Suppressor macrophage treated with lipopolysaccharide for 4 hours (primary cell): Measurements from ENCODE around the gene PRPF40B.
A peak's percentile ranks its signal among the peaks of the same experiment; 100 is the strongest.

Experiments used
- DNase-seq: peaks from one replicate; pipeline ENCODE4 v3.0.0-alpha.2; 2020

Gene PRPF40B

GRCh38 chr12:49661746-49662145 is 38.4 kb downstream of the PRPF40B start:
- DNase-seq: no peak

DNA sequence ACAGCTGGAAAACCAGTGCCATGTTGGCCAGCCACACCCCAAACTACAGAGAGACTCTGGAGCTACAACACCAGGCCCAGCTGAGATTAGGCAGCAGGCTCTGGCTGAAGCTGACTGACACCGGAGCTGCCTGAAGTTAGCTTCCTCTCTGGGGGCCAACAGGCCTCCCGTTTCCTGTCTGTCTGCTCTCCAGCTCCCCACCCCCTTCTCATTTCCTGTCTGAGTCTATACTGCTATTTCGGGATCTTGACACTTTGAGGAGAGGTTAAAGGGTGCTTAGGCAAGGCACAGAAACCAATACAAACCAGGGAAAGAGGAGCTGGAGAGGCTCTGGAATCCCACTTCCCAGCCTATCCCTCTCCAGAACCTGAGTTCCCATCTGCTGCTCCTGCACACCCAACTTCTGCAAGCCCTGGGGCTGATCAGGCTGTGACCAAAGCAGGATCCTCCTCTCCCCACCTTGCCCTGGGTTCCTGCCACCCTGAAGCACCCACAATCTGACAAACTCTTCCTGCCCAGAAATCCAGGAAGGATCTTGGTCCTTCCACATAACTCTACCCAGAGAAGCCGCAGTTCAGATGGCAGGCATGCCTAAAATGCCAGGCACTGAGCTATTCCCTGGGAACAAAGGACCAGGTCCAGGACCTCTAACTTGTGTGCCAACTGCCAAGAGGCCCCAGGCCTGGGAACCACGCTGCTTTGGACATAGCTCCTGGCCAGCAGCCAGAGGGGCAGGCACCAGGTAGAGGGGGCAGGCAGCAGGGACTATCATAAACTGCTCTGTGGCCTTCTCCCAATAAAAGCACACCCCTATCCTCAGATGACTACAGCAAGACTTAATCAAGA is 39.9 kb downstream of the PRPF40B start:
- DNase-seq: peak; percentile 88

DNA sequence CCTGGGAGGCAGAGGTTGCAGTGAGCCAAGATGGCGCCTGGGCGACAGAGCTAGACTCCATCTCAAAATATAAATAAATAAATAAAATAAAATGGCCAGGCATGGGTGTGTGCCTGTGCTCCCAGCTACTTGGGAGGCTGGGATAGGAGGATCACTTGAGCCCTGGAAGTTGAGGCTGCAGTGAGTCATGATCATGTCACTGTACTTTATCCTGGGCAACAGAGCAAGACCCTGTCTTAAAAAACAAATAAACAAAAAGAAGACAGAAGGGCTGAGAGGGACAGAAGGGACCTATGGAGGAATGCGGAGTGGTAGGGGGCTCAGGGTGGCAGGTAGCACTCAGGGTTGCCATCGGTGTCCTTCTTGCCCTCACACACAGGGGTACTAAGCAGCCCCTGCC is 40.8 kb downstream of the PRPF40B start:
- DNase-seq: no peak

DNA sequence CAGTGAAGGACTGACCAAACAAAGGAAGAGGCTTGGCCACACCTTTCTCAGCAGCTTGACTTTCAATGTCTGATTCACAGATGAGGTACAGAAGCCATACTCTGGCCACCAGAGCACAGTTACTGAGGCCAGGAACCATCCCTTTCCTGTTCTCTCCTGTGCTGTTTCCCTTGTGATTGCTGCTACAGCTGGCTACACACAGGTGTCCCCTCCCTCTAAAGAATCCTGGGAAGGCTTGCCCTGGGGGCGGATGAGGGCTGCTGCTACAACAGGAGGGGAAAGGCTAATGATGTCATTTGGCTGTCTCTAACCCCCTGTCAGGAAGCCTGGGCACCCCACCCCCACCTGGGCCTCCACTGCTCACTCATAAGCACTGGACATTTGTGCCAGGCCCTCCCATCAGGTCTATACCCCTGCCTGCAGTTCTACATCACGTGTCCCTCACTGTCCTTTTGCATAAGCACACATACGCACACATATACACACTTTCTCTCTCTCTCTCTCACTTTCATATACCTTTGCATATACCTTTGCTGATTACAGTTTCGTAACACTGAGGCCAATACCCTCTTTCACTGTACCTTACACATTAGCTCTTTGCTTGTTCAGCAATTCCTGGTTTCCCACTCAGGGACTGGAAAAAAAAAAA is 41.4 kb downstream of the PRPF40B start:
- no peak for DNase-seq

DNA sequence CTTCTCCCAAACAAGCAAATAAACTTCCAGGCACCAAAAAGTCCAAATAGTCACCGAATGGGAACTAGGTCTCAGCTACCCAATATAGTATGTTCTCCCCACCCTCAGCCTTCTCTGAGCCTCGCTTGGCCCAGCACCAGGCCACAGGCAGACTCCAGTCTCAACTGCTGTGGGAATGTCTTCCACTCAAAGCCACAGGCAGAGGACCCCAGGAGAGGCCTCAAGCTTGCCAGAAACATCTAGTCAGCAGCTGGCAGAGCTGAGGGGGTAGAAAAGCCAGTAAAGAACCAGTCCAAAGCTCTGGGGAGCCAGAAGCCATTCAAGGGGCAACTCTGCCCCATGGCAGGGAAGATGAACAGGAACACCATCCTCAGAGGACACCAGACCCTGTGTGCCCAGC is 42.0 kb downstream of the PRPF40B start:
- DNase-seq: no peak

- no peak for DNase-seq
Measured at GRCh38 chr12:49666176-49666575, 42.8 kb downstream of the PRPF40B start.

GRCh38 chr12:49667325-49668090 is 44.1 kb downstream of the PRPF40B start:
- no peak for DNase-seq

DNA sequence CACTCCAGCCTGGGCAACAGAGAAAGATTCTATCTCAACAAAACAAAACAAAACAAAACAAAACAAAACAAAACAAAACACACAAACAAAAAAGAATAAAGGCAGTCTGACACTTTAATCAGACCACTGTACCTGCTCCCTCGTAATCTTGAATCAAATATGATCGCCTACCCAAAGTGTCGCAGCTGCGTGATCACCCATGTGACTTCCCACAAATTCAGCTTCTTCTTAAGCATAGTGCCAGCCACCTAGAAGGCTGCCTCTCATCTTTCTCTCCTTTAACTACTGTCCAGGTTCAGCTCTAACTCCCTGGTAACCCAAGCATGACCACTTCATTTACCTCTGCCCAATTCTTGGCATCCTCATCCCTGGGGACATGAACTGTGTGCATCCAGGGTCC is 46.4 kb downstream of the PRPF40B start:
- no peak for DNase-seq

DNA sequence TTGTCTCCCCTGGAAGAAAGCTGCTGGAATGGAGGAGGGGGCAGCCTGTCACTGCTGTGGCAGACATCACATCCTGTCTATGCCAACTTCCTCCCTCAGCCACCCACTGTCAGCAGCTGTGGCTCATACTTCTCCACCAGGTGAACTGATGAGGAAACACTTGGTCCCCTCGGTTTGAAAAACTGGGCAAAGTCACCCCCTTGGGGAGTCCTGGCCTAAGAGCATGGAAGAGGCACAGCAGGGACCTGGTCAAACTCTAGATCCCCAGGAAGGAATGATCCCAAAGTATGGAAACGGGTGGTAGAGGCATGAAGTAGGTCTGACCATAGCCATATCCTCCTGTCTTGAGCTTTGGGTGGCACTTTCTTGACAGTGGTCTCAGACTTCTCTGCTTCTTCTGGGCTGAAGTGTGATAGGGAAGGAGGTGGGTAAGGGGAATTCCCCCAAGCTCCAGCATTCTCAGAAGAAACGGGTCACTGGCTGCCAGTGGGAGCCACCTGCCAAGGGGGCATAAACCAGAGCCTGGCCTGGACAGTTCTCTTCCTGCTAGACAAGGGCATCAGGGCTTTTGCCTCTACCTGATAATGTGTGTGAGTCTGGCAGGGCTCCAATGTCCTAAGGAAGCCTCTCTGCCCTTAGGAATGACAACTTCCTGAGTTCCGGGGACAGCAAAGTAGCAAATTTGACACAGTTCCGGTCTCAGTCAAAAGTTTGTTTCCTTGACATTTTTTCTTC is 47.8 kb downstream of the PRPF40B start:
- peak; percentile 19 for DNase-seq

- peak; percentile 80 for DNase-seq
Measured at GRCh38 chr12:49672301-49673217, 49.2 kb downstream of the PRPF40B start.

GRCh38 chr12:49673446-49674317 is 50.3 kb downstream of the PRPF40B start:
- DNase-seq: no peak

DNA sequence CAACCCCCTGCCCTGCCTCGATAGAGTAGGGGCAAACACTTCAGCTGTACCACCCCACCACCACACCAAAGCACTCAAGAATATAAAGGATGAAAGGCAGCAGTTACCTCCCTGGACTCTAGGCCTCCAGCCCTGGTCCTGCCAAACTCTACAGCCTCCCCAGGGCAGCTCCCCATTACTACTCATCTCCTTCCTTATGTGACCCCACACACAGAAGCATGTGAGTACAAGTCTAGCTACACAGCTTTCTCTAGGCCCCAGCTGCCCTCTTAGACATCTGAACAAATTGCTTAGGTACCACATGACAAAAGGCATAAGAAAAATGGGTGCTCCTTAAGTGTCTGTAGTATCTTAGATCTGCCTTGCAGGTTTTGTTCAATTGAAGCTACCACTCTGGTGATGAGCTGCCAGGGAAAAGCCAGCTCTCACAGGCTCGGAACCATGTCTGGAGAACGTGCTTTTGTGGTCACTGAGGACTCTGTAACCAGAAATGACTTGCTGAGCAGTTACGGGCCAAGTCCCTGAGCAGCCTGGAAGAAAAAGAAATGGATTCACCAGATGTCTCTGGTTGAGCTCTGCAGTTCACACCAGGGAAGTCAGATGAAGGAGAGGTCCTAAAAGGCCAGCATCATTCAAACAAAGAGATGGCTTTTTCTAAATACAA is 51.1 kb downstream of the PRPF40B start:
- DNase-seq: no peak

GRCh38 chr12:49675137-49675536 is 51.8 kb downstream of the PRPF40B start:
- no peak for DNase-seq

- DNase-seq: no peak
Measured at GRCh38 chr12:49678711-49679110, 55.4 kb downstream of the PRPF40B start.

DNA sequence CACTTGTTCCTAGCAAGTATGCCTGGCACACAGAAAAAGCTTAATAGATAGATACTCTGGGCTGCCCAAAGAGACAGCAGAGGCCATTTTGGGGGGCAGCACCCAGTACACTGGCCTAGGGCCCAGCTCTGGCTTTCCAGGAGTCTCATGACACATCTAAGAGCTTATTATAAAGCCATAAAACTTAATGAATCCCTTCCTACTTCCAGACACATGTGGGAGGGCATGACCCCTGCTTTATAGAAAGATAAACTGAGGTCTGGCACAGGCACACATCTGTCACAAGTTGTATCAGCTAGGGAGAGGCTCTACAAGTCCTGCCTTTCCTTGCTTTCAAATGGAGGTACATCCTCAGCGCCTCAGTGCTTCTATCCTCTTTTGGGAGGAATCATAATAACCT is 56.7 kb downstream of the PRPF40B start:
- no peak for DNase-seq

DNA sequence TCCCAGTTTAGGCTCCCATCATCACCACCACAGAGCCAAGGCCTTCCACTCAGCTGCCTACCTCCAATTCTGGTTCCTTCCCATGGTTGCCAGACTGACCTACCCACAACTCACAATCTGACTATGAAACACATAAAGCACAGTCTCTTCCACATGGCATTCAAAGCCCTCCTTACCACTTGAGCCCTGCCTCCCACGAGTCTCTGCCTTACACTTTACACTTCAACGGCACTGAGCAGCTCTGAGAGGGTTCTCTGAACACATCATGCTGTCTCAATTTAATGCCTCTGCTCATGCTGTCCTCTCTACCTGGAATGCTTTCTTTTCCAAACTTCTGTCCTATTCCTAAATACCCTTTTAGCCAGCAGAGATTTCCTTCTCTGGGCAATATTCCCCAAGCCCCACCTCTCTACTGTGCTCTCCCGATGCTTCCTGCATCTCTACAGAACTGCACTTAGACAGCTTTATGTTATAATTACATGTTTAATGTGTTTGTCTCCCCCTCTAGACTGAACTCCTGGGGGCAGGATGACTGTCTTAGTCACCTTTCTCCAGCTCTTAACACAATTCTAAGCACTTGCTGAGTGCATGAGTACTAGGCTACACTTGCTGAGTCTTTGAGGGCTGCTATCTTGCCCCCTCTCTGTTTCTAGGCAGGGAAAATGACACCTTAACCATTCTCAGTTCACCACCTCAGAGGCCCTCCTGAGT is 60.4 kb downstream of the PRPF40B start:
- DNase-seq: no peak

- DNase-seq: no peak
Measured at GRCh38 chr12:49684310-49684854, 61.0 kb downstream of the PRPF40B start.

DNA sequence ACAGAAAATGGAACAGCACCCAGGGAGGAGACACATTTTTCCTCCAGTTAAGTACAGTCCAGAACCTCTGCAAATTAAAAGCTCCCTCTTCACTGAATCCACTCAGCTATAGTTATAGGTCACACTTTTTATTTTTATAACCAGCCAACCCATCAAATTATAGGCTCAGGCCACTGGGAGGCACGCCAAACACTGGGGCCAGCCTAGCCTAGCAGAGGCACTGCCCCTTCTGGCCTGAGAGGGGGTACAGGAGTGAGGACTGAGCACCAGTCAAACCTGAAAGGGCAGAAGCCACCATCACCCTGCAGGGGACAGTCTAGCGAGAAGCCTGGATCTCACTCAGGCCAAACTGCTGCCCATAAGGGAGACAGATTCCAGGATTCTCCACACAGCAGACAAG is 64.6 kb downstream of the PRPF40B start:
- no peak for DNase-seq

GRCh38 chr12:49689237-49689636 is 65.9 kb downstream of the PRPF40B start:
- peak; percentile 29 for DNase-seq
